Endometrial microvascular endothelial cells (primary cell): ENCODE measurements around the gene TCFL5. TPM values are rescaled to one million over a fixed set of nuclear protein-coding genes. Genes with fewer than 3 reads are reported as not detected.
"Not testable (repeated sequence)": the region's sequence is repeated elsewhere in the genome, so short reads cannot be mapped to it uniquely, and the experiment has no call there.

Experiments used
- in situ Hi-C: cut with HindIII; loops from 2 replicates; pipeline ENCODE4 v1.10.0; 2017; ENCODE audit warnings: low sequenced_read_pairs, low pct_unique_long_range_greater_than_20kb; ENCODE audit errors: inconsistent ontology term
- total RNA-seq: library from RNA; depleted of rRNA; stranded (reverse); fragments of >200 nt; gene quantifications from one replicate; pipeline ENCODE4 v1.2.3, GENCODE V29; 2015; ENCODE audit errors: inconsistent ontology term

Gene TCFL5
- total RNA-seq, 1 donor from 2014 or later: 7.7 TPM

GRCh38 chr20:62860924-62861691 lies 514 bp downstream of the TCFL5 start:
- in situ Hi-C loops: no loop called here

DNA sequence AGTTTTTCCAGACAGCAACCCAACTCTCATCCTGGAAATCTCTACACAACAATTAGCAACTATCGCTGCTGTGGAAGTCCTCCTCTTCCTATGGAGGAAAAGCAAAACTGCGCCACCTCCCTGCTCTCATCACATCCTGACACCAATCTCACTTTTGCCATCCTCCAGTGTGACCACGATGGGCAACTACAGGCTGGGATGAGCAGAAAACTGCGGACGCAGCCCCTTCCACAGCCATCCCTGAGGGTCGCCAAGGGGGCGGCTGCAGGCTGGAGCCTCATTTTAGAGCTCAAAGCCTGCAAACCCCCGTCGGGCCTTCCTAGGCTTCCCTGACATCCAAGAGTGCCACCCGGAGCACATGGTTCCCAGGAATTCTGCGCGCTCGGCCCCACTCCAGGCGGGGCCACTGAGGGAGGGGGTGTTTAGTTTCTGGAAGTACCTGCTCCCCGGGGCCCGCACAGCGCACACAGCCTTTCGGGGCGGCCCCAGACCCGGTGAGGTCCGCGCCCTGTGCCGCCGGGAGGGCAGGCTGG lies 1.2 kb downstream of the TCFL5 start:
- in situ Hi-C loops: no loop called here

GRCh38 chr20:62859721-62860120 lies 1.9 kb downstream of the TCFL5 start:
- in situ Hi-C loops: no loop called here

- in situ Hi-C loops: no loop called here
Observed at GRCh38 chr20:62858058-62858830, 3.4 kb downstream of the TCFL5 start.

DNA sequence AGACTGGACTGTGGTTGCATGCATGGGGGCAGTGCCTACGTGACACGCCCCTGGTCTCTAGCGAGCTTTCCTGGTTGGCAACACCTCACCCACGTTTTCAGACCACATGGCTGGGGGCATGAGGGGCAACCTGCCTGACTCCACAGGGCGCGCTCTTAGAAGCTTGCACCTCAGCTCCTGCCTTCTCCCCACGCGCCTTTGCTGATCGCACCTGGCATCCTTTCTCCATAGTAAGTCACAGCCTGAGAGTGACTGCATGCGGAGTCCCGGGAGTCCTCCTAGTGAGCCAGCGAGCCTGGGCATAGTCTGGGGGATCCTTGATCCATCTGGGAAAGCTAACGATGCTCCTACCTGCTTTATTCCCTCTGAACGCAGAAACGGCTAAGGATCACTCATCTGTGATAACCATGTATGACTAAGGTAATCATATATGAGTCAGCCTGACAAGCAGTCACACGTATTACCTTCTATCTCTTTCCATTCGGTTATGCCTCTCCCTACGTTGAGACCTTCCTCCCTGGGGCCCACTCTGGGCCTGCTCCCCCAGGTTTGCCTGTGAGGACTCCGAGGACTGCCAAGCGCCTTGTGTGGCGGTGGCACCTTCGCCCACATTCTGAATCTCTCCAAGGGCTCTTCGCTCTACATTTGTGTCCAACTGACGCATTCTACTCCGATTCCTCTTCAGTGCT lies 4.5 kb downstream of the TCFL5 start:
- in situ Hi-C loops: no loop called here

- in situ Hi-C loops: no loop called here
Observed at GRCh38 chr20:62855120-62855519, 6.5 kb downstream of the TCFL5 start.

GRCh38 chr20:62854121-62854520 lies 7.5 kb downstream of the TCFL5 start:
- in situ Hi-C loops: no loop called here

DNA sequence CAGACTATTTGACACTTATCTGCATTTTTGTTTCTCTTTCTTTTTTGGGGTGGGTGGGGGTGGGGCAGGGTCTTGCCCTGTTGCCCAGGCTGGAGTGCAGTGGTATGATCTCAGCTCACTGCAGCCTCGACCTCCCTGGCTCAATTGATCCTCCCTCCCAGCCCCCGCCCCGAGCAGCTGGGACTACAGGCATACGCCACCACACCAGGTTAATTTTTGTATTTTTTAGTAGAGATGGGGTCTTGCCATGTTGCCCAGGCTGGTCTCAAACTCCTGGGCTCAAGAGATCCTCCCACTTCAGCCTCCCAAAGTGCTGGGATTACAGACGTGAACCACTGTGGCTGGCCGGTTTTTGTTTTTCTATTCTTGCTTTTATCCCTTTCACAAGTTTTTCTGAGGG lies 8.3 kb downstream of the TCFL5 start:
- in situ Hi-C loops: not testable (repeated sequence)

- in situ Hi-C loops: no loop called here
Observed at GRCh38 chr20:62852841-62853240, 8.8 kb downstream of the TCFL5 start.

DNA sequence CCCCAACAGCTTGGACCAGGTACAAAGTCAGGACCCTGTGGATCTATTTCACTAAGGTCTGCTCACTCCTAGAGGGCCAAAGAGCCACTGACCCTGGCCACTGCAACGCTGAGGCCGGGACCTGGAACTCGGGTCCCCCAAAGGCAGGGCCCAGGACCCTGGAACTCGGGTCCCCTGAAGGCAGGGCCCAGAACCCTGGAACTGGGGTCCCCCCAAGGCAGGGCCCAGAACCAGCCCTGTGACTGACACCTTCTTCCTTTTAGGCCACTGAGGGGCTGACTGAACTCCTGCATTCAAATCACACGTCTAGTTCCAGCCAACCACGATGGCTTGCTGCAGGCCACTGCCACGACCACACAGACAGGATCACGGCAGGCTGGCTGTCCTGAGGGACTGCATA lies 9.4 kb downstream of the TCFL5 start:
- in situ Hi-C loops: no loop called here

DNA sequence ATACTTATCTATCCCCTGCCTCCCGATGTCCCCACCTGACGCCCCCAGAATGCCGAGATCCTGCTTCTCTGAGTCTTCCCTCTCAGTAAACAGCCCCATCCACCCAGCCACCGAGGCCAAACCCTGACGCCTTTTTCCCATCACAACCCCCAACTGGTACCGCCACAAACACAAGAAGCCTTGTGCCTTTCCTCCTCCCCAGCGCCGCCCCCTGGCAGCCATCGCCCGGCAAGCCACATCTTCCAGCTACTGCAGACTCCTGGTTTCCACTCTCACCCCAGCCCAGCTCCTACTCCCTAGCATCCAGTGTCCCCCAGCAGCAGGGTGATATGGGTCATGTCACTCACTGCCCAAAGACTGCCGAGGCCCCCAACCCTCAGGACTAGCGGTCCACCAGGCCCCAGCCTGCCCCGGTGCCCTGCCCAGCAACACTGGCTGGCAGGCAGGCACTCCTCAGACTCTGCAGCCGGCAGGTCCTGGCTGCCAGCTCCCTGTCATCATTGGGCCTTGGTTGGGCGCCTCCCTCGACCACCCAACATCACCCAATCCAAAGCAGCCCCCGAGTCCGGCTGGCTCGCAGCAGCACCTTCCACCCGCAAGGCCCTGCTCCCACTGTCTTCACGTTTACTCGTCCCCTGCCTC lies 11.2 kb downstream of the TCFL5 start:
- in situ Hi-C loops: no loop called here

- in situ Hi-C loops: no loop called here
Observed at GRCh38 chr20:62849431-62849830, 12.2 kb downstream of the TCFL5 start.

DNA sequence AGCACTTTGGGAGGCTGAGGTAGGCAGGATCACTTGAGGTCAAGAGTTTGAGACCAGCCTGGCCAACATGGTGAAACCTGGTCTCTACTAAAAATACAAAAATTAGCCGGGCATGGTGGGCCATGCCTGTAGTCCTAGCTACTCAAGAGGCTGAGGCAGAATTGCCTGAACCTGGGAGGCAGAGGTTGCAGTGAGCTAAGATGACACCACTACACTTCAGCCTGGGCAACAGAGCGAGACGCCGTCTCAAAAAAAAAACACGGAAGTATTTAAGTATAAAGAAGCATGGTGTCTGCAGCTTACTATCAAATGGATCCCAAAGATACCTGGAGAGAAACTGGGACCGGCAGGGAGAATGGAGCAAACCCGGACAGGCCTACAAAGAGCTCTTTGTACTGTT lies 12.7 kb downstream of the TCFL5 start:
- in situ Hi-C loops: not testable (repeated sequence)

GRCh38 chr20:62846166-62846890 lies 15.3 kb downstream of the TCFL5 start:
- in situ Hi-C loops: no loop called here

- in situ Hi-C loops: no loop called here
Observed at GRCh38 chr20:62845416-62846160, 16.0 kb downstream of the TCFL5 start.

DNA sequence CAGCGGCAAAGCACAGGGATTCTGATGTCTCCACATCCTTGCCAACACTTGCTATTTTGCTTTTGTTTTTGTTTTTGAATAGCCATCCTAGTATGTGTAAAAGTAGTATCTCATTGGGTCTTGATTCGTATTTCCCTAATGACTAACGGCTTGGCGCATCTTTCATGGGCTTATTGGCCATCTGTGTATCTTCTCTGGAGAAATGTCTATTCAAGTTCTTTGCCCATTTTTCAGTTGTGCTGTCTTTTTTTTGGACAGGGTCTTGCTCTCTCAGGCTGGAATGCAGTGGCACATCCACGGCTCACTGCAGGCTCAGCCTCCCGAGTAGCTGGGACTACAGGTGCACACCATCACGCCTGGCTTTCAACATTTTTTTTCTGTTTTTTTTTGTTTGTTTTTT lies 17.4 kb downstream of the TCFL5 start:
- in situ Hi-C loops: no loop called here

DNA sequence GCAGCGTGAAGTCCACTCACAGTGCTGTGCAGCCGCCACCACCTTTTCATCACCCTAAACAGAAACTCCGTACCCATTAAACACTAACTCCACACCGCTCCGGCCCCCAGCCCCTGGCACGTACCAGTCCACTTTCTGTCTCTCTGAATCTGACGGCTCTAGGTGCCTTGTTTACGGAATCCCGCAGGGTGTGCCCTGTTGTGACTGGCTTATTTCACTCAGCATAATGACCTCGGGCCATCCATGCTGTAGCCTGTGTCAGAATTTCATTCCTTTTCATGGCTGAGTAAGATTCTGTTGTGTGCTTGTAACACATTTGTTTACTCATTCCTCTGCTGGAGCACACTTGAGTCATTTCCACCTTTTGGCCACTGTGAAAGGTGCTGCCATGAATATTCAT lies 18.0 kb downstream of the TCFL5 start:
- in situ Hi-C loops: no loop called here

- in situ Hi-C loops: no loop called here
Observed at GRCh38 chr20:62841705-62842212, 19.9 kb downstream of the TCFL5 start.
